Parathyroid adenoma (tissue), 2 donors: ENCODE results near the gene COL4A1.

Experiments
- H2AFZ ChIP-seq: fragments of 300-600 bp; sonication (generic); one replicate; pipeline ENCODE4 v1.7.0; 2017; ENCODE audit warnings: antibody characterized with exemption, mild to moderate bottlenecking
- H3K27ac ChIP-seq: fragments of 300-600 bp; sonication (generic); one replicate; pipeline ENCODE4 v1.7.0; 2017
- H3K27me3 ChIP-seq: fragments of 300-600 bp; sonication (generic); one replicate; pipeline ENCODE4 v1.7.0; 2017; ENCODE audit warnings: low read length; ENCODE audit not compliant: control insufficient read depth, insufficient read depth
- H3K36me3 ChIP-seq: fragments of 300-600 bp; sonication (generic); one replicate; pipeline ENCODE4 v1.7.0; 2017; ENCODE audit warnings: low read length; ENCODE audit not compliant: control insufficient read depth, insufficient read depth
- H3K4me1 ChIP-seq: fragments of 300-600 bp; sonication (generic); one replicate; pipeline ENCODE4 v1.7.0; 2017; ENCODE audit warnings: control low read depth
- H3K4me2 ChIP-seq: fragments of 300-600 bp; sonication (generic); one replicate; pipeline ENCODE4 v1.7.0; 2017; ENCODE audit warnings: low read length
- H3K4me3 ChIP-seq: fragments of 300-600 bp; sonication (generic); one replicate; pipeline ENCODE4 v1.7.0; 2017; ENCODE audit warnings: low read depth, low read length
- H3K79me2 ChIP-seq: fragments of 300-600 bp; sonication (generic); one replicate; pipeline ENCODE4 v1.7.0; 2017; ENCODE audit warnings: control low read depth
- H3K9ac ChIP-seq: fragments of 300-600 bp; sonication (generic); one replicate; pipeline ENCODE4 v1.7.0; 2017; ENCODE audit warnings: mild to moderate bottlenecking
- H3K9me3 ChIP-seq: fragments of 300-600 bp; sonication (generic); one replicate; pipeline ENCODE4 v1.7.0; 2017; ENCODE audit warnings: low read length; ENCODE audit not compliant: control insufficient read depth
- CTCF ChIP-seq: fragments of 300-600 bp; sonication (generic); IDR thresholded peaks from one replicate; pipeline ENCODE4 v1.7.0; 2017; ENCODE audit warnings: antibody characterized with exemption, mild to moderate bottlenecking
- donor health status: primary hyperparathyroidism.

Gene COL4A1

GRCh38 chr13:110259651-110260050 is 47.3 kb downstream of the COL4A1 start:
- no peaks in the 10 kb centered on the region for H3K4me1 ChIP-seq
- no peak overlapping the region for H3K27ac ChIP-seq
- no peak overlapping the region for H3K4me2 ChIP-seq
- no peak overlapping the region for H2AFZ ChIP-seq
- no peaks in the 10 kb centered on the region for H3K9me3 ChIP-seq
- no peaks in the 10 kb centered on the region for H3K36me3 ChIP-seq
- no peaks in the 10 kb centered on the region for H3K79me2 ChIP-seq
- H3K9ac ChIP-seq, result no peak overlapping the region
- TF ChIP-seq CTCF, result no peak
- no peak overlapping the region for H3K4me3 ChIP-seq
- no peaks in the 10 kb centered on the region for H3K27me3 ChIP-seq

GRCh38 chr13:110258876-110259631 is 47.9 kb downstream of the COL4A1 start:
- H3K9me3 ChIP-seq, result no peaks in the 10 kb centered on the region
- no peaks in the 10 kb centered on the region for H3K27me3 ChIP-seq
- H2AFZ ChIP-seq, result no peak overlapping the region
- H3K4me1 ChIP-seq, result no peaks in the 10 kb centered on the region
- H3K4me3 ChIP-seq, result no peak overlapping the region
- H3K9ac ChIP-seq, result no peak overlapping the region
- H3K27ac ChIP-seq, result no peak overlapping the region
- H3K79me2 ChIP-seq, result no peaks in the 10 kb centered on the region
- no peaks in the 10 kb centered on the region for H3K36me3 ChIP-seq
- TF ChIP-seq CTCF, result no peak
- H3K4me2 ChIP-seq, result no peak overlapping the region

- no peak overlapping the region for H3K9ac ChIP-seq
- no peak overlapping the region for H2AFZ ChIP-seq
- no peaks in the 10 kb centered on the region for H3K36me3 ChIP-seq
- no peak for TF ChIP-seq CTCF
- H3K9me3 ChIP-seq, result no peaks in the 10 kb centered on the region
- H3K4me1 ChIP-seq, result no peaks in the 10 kb centered on the region
- H3K4me2 ChIP-seq, result no peak overlapping the region
- no peaks in the 10 kb centered on the region for H3K79me2 ChIP-seq
- no peaks in the 10 kb centered on the region for H3K27me3 ChIP-seq
- H3K27ac ChIP-seq, result no peak overlapping the region
- H3K4me3 ChIP-seq, result no peak overlapping the region
Measured at GRCh38 chr13:110257408-110257807, 49.5 kb downstream of the COL4A1 start.

GRCh38 chr13:110256126-110256905 is 50.6 kb downstream of the COL4A1 start:
- Histone ChIP-seq H3K4me3 (no peak overlapping the region), H3K4me2 (no peak overlapping the region), H3K9me3 (no peaks in the 10 kb centered on the region), H3K4me1 (no peaks in the 10 kb centered on the region), H3K9ac (no peak overlapping the region), H3K27ac (no peak overlapping the region), H3K27me3 (no peaks in the 10 kb centered on the region), H3K36me3 (no peaks in the 10 kb centered on the region), H3K79me2 (no peaks in the 10 kb centered on the region), H2AFZ (no peak overlapping the region)
- no peak for TF ChIP-seq CTCF
